NCI-H748 (cell line): ENCODE results near the gene CTNNA1.

ENCODE experiments used
- DNase-seq: peaks from one replicate; lab custom pipeline; 2025; ENCODE audit not compliant: unreplicated experiment; lab: John Stamatoyannopoulos, UW

Gene CTNNA1

DNA sequence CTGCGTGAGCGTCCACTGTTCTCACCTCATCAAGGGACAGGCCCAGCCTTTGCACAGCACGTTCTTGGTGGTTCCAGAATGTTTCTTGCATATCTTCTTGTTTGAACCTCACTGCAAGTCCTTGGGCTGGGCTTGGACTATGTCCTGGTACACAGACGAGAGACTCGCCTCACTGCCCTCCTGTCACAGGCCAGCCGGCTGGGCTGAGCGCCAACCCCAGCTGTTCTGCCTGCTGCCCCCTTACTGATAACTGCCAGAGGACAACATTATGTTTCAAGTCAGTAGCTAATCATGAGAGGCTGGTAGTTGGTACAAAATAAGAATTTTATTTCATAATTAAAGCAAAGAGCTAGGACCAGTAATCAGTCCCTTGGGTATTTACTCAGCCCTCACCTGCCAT, 174.8 kb downstream of the CTNNA1 start:
- DNase-seq = no peak

DNA sequence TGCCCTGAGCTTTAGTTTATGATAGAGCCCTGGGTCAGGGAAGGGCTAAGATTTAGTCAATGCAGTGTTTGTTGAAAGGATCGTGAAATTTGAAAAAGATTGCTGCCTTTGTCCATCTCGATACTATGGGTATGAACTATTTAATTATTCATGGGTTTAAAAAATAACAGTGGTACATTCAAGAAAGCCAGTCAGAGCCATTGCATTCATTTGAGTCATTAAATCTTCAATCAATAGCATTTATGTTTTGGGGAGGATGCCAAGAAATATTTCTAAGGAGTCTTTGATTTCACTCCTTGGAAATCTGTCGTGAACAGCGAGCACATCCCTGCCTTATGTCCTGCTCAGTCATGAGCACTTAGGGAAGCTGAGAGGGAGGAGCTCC, 176.3 kb downstream of the CTNNA1 start:
- no peak for DNase-seq

- no peak for DNase-seq
These were observed 177.3 kb downstream of the CTNNA1 start for GRCh38 chr5:138930371-138931097.

DNA sequence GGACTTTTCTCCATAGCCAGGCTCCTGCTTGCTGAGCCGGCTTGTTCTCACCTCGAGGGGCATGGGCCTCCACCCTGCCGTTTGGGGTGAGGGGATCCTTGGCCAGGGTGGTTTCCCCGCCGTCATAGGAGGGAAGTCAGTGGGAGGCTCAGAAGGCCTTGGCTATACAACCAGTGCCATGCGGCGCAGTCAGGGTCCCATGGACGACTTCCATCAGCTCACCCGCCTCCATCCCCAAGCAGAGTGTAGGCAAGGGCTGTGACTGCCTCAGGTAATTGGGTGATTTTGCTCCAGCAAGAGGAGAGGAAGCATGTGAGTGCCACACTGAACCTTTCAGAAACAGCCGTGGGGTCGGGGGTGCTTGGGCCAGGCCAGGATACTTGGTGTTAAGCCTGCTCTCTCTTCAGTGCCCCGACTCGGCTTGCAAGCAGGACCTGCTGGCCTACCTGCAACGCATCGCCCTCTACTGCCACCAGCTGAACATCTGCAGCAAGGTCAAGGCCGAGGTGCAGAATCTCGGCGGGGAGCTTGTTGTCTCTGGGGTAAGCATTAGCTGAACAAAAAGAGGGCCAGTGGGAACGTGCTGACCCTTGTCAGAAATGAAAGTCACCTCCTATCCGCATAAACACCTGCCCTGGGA, 179.1 kb downstream of the CTNNA1 start:
- DNase-seq = no peak

DNA sequence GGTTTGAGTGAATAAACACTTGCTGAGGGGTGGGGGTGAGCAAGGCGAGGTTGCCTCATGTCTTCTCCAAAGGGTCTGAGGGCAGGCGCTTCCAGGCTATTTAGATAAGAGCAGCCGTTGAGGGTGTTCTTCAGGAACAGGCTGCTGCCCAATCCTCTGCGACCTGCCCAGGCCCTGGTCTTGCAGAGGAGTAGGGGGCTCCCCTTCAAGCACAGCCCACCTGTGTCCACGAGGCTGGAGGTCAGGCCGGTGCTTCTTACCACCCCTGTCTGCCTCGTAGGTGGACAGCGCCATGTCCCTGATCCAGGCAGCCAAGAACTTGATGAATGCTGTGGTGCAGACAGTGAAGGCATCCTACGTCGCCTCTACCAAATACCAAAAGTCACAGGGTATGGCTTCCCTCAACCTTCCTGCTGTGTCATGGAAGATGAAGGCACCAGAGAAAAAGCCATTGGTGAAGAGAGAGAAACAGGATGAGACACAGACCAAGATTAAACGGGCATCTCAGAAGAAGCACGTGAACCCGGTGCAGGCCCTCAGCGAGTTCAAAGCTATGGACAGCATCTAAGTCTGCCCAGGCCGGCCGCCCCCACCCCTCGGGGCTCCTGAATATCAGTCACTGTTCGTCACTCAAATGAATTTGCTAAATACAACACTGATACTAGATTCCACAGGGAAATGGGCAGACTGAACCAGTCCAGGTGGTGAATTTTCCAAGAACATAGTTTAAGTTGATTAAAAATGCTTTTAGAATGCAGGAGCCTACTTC, 180.5 kb downstream of the CTNNA1 start:
- no peak for DNase-seq

DNA sequence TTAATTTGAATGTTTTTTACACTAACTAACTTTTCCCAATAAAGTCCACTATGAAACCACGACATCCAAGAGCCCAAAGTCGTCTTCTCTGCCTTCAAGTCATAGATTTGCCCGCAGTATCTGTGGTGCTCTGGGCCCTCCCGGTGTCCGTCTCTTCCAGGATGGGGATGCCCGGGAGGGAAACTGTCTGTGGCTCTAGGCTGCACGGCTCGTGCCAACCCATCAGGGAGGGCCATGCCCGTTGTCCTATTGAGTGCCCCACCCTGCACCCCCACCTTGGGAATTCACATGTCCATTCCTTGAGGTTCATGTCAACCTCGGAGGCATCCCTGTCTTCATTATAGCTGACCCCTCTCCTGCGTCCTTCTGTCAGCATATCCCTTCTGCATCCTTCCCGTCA, 181.7 kb downstream of the CTNNA1 start:
- DNase-seq = no peak

DNA sequence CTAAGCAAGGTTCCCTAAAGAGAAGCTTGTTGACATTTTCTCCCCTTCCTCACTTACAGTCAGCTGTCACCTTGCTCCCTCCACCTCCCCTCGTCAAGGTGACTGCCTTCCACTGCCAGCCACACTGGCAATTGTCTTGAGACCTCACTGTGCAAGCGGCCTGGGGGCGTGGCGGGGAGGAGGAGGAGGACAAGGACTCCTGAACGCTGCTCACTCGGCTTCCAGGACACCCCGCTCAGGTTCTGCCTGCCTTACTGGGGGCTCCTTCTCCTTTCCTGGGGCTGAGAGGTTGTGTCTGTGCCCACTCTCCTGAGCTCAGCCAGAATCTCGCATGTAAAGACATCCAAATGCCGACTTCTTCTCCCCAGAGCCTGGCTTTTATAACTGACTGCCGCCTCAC, 182.2 kb downstream of the CTNNA1 start:
- DNase-seq = no peak

DNA sequence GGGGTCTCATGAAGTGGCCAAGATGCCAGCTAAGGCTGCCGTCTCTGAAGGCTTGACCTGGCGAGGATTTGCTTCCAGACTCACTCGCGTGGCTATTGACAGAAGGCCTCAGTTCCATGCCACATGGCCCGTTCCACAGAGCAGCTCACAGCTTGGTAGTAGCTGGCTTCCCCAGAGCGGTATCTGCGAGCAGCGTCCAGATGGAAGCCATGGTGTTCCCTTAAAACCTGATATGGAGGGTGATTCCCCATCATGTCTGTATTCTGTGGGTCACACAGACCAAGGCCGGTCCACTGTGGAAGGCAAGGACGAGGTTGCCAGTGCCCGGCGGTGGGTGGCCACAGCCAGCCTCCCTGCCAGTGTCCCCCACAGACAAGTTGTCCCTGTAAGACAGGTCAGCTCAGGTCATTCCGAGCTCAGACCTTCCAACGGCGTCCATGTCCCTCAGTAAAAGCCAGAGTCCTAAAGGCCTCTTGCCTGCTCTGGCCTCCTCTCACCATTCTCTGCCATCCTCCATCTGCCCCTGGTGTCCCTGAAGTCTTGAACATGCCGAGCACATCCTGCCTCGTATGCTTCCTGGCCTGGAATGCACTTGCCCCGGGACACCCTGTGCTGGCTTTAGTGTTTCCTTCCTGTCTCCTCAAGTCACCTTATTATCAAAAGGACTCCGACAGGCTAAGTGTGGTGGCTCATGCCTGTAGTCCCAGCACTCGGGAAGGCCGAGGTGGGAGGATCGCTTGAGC, 183.2 kb downstream of the CTNNA1 start:
- DNase-seq = no peak

- DNase-seq = no peak
These were observed 183.7 kb downstream of the CTNNA1 start for GRCh38 chr5:138936968-138937345.

DNA sequence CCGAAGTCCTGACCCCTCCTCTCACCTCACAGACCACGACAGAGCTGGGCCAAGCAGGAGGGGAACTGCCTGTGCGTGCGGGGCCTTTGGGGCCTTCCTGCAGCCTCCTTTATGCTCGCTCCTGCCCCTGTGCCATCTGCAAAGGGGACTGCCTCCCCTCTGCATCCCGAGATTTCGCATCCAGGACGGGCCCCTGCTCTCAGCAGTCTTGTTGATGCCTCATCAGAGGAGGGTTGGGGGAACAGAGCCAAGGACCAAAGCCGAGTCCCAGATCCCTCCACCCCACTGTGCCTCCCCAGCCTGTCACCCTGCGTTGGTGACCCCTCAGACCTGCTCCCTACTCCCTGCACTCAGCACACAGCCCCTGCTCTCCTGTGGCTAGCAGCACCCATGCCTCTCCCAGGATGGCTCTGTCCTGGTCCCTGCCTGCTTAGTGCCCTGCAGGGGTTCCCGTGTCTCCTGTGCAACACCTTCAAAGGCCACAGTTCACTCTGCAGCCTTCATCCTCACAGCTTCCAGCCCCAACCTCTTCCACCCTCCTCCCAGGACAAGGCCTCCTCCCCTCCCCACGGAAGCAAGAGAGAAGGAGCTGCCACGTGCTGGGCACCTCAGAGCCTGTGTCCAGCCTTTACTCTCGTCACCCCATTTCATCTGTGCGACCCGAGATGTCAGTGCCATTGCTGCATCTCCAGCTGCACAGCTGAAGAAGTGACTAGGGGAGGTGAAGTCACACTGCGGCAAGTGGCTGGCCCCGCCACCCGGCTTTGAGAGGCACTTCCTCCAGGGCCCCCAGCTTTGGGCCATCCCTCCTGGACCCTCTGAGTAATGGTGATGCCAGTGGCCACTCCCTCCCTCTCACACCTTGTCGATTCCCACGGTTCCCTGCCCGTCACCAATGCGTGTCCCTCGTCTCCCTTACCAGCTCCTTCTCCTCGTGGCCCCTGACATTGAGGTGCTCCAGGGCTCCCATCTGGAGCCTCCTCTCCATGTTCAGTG, 184.5 kb downstream of the CTNNA1 start:
- no peak for DNase-seq

- no peak for DNase-seq
These were observed 185.3 kb downstream of the CTNNA1 start for GRCh38 chr5:138938526-138938925.

DNA sequence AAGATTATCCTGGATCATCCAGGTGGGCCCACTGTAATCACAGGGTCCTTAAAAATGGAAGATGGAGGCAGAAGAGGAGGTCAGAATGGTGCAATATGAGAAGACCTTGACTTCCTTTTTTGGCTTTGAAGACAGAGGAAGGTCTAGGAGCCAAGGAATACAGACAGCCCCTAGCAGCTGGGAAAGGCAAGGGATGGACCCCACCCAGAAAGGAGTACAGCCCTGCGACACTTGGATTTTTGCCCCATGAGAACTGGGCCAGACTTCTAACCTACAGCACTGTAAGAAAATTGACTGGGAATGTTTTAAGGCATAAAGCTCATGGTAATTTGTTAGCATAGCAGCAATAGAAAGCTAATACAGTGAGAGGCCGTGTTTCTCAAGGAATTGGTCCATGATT, 188.8 kb downstream of the CTNNA1 start:
- DNase-seq = no peak

DNA sequence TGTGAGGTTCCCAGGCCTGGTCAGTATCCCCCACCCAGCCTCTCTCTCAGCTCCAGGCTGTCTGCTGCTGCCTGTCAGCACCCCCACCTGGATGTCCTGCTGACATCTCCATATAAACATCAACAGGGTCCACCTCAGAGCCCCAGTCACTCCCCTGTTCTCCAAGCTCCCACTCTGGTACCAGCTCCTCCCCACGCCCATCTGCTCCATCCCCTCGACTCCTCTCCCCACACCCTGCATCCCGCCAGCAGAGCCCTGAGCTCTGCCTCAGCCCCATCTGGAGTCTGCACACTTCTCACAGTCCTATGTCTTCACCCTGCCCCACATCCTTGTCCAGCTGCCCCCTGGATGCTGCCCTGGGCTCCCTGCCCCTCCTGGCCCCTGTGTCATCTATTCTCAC, 189.6 kb downstream of the CTNNA1 start:
- DNase-seq = no peak

- no peak for DNase-seq
These were observed 190.5 kb downstream of the CTNNA1 start for GRCh38 chr5:138943599-138944173.

GRCh38 chr5:138944527-138945322, 191.5 kb downstream of the CTNNA1 start:
- no peak for DNase-seq

DNA sequence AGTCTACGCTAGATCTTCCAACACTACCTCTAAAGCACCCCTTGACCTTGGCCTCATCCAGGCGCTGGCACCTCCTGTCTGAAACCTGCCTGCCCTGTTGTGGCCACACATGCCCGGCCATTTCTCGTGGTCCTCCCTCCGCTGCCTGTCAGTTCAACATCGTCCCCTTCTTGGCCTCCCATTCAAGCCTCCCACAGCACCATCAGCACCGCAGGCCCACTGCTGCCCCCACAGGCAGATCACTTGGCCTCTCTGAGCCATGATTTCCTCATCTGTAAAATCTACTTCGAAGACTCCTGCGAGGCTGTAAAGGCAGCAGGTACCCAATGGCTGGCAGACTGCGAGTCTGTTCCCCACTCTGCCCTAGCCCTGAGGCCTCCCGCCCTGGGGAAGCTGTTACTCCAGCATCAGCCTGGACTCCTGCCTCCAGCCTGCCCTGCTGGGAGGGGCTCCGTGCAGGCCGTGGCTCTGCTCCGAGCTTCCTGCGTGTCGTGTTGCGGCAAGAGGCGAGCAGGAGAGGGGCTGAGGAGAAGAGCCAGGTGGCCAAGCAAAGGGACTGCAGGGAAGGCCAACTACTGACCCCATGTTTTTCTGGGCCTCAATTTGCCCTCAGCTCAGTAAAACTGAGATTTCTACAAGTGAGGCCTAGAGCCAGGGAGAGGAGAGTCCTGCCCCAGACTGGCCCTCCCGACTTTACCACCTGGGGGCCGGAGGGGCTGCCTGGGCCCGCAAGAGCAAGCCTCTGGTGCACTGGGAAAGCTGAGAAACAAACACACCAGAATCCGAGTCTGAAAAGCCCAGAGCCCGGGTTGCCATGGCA, 192.4 kb downstream of the CTNNA1 start:
- DNase-seq = no peak

DNA sequence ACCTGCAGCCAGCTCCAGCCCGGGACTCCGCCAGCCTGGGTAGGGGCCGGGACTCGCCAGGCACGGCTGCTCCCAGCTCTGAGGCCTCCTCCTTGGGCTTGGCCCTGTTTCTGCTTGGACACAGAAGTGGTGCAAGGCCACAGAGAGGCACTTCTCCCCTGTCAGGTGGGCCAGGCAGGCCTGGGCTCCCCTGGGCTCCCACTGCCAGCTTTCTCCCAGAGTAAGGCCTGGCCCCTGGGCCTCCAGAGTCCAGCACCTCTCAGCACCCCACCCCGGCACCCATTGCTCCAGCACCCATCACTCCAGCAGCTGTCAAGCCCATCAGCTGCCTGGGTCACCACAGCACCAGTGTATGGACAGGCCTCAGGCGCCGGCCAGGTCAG, 193.0 kb downstream of the CTNNA1 start:
- DNase-seq = peak; percentile 49

DNA sequence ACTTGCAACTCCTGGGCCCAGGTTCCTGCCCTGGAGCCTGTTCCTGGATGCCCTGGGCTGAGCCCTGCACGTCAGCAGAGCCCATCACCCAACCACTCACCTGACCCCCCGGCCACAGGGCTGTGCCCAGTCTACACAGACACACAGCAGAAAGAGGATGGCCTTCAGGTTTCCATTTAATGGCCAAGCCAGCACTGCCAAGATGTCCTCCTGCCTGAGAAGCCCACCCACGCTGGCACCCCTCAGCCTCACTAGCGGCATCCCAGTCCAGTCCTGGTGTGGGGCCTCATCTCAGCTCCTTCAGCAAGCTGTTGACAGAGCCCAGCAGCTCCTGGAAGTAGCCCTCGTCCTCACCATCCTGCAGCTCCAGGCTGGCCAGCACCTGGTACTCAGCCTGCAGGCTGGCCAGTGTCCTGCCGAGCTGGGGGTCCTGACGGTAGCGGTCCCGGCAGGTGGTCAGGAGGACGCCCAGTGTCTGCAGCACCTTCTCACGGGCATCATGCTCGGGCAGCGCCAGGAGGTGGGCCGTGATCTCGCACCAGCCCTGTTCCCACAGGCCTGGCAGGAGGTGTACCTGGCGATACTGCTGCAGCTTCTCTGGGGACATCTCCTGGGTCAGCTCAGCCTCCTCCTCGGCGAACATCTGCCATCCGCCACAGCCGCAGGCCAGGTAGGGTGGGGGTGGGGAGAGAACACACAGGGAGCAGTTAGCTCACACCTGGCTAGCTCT, 193.8 kb downstream of the CTNNA1 start:
- peak; percentile 51 for DNase-seq
